GM19372 (cell line): ENCODE measurements around the gene FAM53B.

Source experiments
- ATAC-seq: cut with Tn5 transposase; IDR thresholded peaks from one replicate; pipeline ENCODE4 v1.9.1; 2021; ENCODE audit warnings: mild to moderate bottlenecking, low read depth, moderate library complexity; ENCODE audit not compliant: unreplicated experiment

Gene FAM53B

DNA sequence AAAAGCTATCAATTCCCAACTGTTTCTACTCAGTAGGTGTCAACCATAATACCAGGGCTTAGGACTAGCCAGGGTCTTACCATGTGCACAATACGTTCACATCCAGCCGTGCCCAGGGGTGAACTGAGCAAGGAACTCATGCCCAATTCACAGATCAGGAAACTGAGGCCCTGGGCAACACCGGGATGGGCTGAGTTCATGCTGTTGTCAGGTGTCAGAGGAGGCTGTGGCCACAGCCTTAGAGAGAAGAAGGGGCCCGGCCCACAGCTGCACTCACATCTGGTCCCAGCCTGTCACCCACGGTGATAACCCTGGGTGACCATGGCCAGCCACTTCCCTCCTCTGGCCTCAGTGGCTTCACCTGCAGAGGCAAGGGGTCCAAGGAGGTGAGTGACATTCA lies 92.0 kb downstream of the FAM53B start:
- no peak for ATAC-seq

DNA sequence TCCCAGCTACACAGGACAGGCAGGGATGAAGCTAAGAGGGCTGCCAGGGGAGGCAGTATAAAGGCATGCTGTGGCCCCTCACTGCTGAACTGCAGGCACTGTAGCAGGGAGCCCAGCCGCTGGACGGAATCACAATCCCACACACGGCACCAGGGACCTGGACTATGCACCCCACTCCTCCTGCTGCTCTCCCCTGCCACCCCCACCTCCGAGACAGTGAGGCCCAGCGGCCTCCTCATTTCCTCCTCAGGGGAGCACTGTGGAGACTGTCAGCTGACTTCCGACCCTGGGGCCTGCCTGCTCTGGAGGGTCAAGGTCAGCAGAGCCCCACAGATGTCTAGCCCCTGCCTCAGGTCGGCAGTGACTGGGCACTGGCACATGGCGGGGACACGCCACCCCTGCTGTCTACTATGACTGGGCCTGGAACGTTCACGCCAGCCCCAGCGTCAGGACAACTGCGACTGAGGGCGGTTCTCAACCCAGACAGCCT lies 92.7 kb downstream of the FAM53B start:
- ATAC-seq, result no peak

DNA sequence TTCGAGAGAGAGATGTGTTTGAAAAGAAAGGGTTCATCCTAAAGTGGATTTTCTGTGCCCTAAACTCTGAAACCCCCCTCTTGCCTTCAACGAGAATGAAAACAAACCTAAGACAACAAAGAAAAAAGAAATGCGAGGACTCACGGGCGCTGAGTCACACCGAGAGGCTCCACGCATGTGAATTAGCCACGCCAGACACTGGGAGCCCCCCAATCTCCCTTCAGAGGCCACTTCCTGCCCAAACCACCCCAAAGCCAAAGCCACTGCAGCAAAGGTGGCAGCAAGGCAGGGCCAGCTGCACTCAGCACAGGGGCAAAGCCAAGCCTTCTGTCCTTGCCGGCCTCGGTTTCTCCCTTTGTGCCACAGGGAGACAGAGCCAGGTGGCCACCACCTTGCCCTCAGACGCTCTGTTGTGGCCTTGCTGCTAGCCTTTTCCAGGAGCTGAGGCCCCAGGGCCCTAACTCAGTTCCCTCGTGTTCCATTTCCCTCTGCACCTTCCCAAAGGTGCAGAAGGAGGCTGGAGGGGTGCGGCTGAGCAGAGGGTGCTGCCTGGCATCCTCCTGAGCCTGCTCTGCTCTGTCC lies 93.3 kb downstream of the FAM53B start:
- no peak for ATAC-seq

DNA sequence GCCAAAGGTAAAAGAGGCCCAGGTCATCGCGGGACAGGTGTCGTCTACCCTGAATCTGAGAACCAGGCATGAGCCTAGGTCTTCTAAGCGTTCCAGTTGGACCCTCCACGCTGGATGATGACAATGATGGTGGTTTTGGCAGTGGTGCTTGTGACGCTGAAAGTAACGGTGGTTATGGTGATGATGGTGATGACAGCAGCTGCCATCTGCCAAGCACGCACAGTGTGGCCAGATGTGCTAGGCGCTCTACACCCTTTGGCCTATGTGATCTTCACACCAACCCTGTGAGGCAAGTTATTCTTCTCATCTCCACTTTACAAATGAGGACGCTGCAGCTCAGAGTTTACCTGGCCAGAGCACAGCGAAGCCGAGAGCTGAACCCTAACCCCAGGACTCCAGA lies 93.9 kb downstream of the FAM53B start:
- no peak for ATAC-seq

GRCh38 chr10:124649214-124649613 lies 95.0 kb downstream of the FAM53B start:
- no peak for ATAC-seq

GRCh38 chr10:124648738-124649137 lies 95.4 kb downstream of the FAM53B start:
- no peak for ATAC-seq

- ATAC-seq, result no peak
Observed at GRCh38 chr10:124648131-124648475, 96.1 kb downstream of the FAM53B start.

GRCh38 chr10:124647421-124648130 lies 96.6 kb downstream of the FAM53B start:
- ATAC-seq, result peak; percentile 61

- ATAC-seq, result no peak
Observed at GRCh38 chr10:124646483-124647352, 97.5 kb downstream of the FAM53B start.

GRCh38 chr10:124645467-124646095 lies 98.6 kb downstream of the FAM53B start:
- no peak for ATAC-seq

DNA sequence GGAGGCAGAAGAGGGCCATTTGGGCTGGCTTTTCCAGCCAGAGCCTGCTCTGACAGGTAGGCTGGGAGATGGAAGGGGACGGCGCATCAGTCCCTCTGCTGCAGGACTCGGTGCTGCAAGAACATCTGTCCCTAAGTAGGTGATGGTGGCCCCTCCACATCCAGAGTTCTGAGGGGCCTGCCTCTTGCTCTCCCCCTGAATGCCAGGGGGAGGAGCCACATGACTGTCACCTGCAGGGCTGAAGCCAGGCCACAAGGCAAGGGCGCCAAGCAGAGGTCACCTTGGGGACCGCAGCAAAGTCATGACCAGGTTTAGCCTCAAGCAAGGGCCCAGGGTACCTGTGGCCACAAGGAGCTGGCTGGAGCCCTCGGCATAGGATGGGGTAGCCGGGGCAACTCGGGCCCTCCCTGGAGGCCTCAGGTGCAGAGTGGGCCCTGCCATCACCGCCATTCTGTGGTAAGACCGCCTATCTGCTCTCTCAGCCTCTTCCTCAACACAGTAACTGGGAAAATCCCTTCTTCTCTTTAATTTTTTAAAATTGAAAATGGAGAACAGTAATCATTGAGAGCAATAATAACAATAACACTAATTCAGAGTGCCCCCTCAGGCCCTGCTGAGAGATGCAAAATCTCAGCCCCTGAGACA lies 99.3 kb downstream of the FAM53B start:
- no peak for ATAC-seq

GRCh38 chr10:124644236-124644635 lies 99.9 kb downstream of the FAM53B start:
- no peak for ATAC-seq

DNA sequence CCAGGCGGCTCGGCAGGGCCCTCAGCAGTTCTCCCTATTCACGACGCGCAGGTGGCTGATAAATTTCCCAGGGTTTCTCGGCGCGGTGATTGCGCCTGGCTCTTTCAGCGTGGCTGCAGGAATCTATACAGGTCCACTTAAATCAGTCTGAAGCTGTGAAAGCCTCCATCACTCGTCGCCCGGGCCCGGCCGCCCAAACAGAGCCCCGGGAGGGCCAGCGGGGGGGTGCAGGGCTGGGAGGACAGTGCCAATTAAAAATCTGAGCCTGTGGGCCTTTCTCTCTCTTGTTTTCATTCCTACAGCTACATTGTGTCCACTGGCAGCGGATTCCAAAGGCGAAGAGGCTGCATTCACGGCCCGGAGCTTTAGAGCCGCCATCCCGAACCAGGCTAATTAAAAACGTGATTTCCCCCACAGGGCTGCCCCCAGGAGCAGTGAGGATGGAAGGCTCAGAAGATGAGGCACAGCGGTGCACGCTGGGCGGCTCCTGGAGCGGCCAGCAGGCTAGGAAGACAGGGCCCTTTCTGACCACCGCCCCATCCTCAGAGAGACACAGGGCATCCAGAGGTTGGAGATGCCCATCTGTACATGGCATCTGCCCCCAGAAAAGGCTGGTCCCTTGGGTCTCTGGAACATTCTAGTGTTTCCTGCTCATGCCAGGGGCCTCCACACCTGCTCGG lies 100.7 kb downstream of the FAM53B start:
- no peak for ATAC-seq

DNA sequence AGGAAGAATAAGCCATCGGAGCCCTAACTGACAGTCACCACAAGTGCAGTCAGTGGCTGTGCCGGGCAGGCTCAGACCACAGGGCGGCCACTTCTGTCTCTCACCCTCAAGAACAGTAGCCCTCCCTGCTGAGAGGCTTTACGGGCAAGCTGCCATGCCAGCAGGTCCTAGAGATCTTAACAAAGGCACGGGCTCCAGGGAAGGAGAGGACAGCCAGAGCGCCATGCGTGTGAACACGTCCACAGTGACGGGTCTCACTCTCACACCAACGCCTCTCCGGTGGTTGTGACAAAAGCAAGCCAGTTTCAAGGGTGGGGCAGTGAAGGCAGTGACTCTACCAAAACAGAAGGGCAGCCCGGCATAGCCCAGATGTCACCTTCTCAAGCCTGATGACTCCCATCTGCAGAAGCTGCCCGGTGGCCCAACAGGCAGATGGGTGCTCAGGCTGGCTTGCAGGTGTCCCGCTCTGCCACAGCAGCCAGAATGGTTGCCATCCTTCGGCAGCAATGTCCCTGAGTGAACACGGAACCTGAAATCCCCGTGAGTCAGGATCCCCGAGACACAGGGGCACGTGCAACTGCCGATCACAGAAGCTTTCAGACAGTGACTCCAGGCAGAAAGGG lies 102.0 kb downstream of the FAM53B start:
- no peak for ATAC-seq

DNA sequence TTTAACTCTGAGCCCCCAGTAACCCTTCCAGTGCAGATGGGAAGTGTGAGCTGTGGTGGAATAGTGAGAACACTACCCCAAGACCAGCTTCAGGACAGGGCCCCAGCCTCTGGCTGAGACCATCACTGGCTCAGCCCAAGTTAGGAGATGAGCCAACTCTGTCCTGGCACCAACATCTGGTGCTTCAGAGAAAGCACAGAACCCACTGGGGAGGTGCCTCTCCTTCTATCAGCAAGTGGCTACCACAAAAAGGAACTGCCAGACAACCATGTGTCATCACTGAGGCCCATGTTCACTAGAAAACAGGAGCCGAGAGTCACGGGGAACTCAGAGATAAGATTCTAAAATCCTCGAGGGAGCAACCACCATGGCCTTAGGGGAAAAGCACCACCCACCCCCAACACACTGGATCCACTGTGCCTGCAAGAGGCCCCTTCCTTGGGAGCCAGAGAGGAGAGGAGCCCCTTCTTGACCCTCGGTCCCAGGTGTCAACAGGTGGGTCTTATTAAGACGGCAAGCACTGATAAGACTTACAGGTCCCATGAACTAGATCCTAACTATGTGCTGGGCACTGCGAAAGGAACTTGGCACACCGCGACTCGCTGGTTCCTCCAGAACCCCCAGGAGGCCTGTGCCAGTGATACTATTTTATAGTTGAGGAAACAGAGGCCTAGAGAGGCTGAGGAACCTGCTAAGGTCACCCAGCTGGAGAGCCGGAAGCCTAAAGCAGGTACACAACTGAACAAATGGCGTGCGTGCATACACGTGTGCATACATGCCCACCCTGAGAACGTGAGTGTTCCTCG lies 102.7 kb downstream of the FAM53B start:
- ATAC-seq, result no peak

GRCh38 chr10:124640538-124641231 lies 103.5 kb downstream of the FAM53B start:
- ATAC-seq, result no peak

GRCh38 chr10:124640056-124640455 lies 104.1 kb downstream of the FAM53B start:
- ATAC-seq, result no peak

GRCh38 chr10:124639646-124640045 lies 104.5 kb downstream of the FAM53B start:
- ATAC-seq, result no peak
